ENCODE results near the gene PON3. TPM values are rescaled to one million over a fixed set of nuclear protein-coding genes. Genes with fewer than 3 reads are reported as not detected.

PON3 gene
- not detected in 2 replicates for total RNA-seq (2014; rRNA removed; shearing (Covaris generic); ENCODE audit: low replicate concordance)

DNA sequence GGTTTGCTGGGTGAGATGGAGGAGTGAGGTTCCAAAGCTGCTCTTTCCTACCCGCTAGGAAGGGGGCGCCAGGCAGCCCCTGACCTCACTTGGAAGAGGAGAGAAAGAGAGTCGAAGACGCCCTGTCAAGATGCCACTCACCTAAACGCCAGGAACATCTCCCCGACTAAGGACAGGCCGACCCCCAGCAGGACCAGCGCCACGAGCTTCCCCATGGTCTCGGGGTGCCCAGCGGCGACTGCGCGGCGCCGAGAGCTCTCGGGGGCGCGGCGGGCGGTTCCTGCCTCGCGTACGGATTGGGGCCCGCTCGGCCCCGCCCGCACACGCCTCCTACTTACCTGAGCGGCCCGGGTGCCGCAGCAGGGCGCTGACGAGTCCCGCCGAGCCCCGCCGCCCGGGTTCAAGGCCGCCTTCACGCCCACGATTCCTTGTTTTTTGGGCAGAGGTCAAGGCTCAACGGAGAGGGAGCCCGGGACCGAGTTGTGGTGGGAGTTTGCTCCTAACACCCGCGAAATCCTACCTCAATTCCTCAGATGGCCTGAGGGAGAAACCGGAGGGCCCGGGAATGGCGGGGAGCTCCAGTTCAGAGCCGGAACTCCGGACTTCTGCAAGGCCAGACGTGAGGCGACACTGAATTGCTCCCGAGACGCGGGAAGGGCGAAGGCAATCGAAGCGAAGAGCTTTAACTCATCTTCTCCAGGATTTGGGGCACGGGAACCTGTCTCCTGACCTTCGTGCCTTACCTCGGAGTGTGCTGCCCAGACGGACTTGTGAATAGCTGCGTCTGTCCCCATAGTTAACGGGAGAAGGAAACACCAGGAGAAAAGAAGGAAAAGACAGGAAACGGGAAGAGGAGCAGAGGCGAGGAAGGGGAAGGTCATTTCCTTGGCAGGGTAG lies at the start of gene PON3:
Gene PON3 (minus strand): TSS at position 240 of the 897 bp plus-strand sequence. CDS start 25 bp downstream, at position 215.
- DNase-seq (ENCODE audit: low read depth), result no peak

DNA sequence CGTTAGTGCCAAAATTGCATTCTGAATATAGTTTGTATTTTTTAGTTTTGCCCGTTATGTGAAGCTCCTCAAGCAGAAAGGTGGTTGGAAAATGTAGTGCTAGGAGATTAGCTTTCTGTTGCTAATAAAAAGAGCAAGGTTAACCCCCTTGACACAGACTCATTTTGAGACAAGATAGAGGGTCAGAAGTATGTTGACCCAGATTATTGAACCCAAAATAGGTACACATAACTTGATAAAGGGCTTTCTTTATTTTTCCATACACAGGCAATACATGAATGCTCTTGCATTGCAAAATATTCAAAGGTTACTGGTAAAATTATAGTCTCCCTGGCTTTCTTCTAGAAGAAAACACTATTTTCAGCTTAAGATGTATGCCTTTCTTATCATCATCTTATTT lies 48.6 kb upstream of the PON3 start:
- DNase-seq (ENCODE audit: low read depth), result no peak
- in situ Hi-C loops (cut with HindIII; ENCODE audit: low pct_unique_long_range_greater_than_20kb, low sequenced_read_pairs), result no loop called here

More for the DNA sequence above, at the start of gene PON3:
- in situ Hi-C loops (cut with HindIII; ENCODE audit: low pct_unique_long_range_greater_than_20kb, low sequenced_read_pairs), result no loop called here

DNA sequence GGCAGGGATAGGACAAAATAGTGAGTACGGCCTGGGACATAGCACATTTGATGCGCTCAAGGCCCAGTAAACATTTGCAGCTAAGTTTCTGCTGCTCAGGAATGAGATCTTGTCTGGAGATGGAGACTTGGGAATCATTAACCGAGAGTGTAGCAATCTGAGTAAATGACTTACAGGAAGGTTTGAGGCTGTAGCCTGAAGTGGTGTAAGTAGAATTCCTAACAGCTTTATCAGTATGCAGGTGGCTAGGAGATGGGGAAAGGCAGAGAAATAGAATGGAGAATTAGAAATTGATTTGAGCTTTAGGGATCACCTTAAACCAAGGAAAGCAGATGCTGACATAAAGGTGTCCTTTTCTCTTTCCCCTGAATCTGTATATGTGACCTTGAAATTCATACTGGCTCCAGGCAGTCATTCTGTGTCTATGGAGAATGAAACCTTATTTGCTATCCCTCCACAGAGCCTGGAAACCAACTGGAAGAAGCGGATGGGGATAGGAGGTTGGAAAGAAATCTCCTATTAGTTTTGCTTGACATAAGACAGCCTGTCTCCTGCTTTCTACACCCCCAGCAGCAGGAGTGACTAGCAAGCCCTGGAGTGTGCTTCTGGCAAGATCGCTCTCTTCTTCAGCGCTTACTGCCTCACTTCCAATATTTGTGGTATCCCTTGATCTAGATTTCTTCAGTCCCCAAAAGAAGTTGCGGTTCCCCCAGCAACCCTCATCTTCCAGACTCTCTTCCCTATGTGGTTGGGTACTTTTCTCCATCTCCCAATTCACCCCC lies 45.1 kb upstream of the PON3 start:
- DNase-seq (ENCODE audit: low read depth), result peak; percentile 71
- in situ Hi-C loops (cut with HindIII; ENCODE audit: low pct_unique_long_range_greater_than_20kb, low sequenced_read_pairs), result no loop called here

DNA sequence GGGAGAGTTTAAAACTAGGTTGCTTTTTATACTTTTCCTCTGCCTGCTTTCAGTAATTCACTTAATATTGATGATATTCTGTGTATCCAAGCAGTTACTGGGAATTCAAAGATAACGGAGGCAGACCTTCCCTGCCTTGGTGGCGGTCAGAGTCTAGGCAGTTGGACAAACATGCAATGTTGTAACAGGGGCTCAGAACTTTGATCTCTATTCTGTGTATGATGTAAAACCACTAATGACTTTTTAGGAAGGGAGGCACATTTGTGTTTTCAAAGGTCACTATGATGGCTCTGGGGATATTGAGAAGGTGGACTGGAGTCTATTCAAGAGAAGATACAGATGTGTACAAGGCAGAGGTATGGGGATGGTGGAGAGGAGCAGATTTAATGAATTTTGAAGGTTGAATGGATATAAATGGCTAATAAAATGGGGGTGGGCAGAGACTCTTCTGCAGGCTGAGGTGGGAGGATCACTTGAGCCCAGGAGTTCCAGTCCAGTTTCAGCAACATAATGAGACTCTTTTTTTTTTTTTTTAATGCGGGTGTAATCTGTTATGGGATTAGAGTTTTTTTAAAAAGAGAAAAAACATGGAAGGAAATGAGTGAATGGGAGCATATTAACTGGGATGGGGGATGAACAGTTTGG lies 44.3 kb upstream of the PON3 start:
- in situ Hi-C loops (cut with HindIII; ENCODE audit: low pct_unique_long_range_greater_than_20kb, low sequenced_read_pairs), result no loop called here

DNA sequence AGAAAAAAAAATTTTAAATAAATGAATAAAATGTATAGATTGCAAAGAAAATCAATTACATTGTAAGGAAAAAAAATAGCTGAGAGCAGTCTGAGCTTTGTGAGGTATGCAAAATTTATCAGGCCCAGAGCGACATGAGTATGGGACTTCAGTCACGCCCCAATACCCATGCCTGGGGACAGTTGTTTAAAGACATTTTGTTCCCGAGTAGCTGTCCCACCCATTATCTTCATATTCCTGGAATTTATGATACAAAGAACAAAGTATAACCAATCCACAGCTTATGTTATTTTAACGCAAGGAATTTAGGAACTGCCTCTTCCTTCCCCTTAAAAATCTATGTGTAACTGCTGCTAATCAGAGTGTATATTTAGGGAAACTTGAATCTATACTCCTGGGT lies 40.2 kb upstream of the PON3 start:
- no peak for DNase-seq (ENCODE audit: low read depth)
- in situ Hi-C loops (cut with HindIII; ENCODE audit: low pct_unique_long_range_greater_than_20kb, low sequenced_read_pairs), result no loop called here

More for the DNA sequence above, 44.3 kb upstream of the PON3 start:
- no peak for DNase-seq (ENCODE audit: low read depth)

DNA sequence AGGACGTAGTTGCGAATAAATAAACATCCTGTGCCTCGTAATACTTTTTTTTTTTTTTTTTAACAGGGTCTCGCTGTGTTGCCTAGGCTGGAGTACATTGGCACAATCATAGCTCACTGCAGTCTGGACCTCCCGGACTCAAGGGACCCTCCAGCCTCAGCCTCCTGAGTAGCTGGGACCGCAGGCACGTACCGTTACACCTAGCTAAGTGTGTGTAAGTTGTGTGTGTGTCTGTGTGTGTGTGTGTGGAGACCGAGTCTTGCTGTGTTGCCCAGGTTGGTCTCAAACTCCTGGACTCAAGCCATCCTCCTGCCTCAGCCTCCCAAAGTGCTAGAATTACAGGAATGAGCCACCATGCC lies 39.2 kb upstream of the PON3 start:
- in situ Hi-C loops (cut with HindIII; ENCODE audit: low pct_unique_long_range_greater_than_20kb, low sequenced_read_pairs), result no loop called here
- DNase-seq (ENCODE audit: low read depth), result no peak

DNA sequence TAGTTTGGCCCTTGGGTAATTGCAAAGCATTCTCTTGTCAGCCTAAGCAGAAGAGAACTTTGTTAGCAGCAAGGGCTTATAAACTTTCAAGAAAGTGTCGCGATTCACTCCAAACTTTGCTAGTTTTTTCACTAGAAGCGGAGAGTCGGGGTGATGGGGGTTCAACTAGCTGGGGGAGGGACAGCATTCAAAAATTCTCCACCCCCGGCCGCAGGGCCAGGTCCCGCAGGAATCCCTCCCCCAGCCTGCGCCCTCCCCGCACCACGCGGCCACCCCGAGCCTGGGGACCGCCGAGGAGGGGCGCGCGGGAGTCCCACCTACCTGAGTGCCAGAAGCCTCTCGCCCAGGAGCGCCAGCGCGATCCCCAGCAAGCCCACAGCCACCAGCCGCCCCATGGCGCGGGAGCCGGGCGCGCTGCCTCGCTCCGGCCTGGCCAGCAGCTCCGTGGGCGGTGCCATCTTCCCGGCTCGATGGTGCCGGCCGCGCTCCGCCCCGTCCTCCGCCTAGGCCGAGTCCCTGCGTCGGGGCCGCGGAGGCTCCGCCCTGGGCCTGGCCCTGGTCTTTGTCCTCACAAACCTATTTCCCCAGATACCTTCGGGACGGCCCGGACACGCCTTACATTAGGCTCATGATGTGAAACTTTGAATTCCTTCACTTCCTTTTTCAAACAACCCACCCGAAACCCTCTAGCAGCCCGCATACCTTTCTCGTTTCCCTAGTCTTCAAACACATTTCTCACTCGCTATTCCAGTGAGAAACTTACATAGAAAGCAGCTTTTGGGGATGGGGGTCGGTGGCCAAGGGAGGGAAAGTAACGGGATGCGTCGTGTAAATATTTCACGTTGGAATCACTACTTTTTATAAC lies 38.6 kb upstream of the PON3 start, which contains the start of gene PON2:
Gene PON2 (minus strand): TSS at position 472 of the 865 bp plus-strand sequence. CDS start 77 bp downstream, at position 395.
- DNase-seq (ENCODE audit: low read depth), result peak; percentile 86
- in situ Hi-C loops (cut with HindIII; ENCODE audit: low pct_unique_long_range_greater_than_20kb, low sequenced_read_pairs), result no loop called here

DNA sequence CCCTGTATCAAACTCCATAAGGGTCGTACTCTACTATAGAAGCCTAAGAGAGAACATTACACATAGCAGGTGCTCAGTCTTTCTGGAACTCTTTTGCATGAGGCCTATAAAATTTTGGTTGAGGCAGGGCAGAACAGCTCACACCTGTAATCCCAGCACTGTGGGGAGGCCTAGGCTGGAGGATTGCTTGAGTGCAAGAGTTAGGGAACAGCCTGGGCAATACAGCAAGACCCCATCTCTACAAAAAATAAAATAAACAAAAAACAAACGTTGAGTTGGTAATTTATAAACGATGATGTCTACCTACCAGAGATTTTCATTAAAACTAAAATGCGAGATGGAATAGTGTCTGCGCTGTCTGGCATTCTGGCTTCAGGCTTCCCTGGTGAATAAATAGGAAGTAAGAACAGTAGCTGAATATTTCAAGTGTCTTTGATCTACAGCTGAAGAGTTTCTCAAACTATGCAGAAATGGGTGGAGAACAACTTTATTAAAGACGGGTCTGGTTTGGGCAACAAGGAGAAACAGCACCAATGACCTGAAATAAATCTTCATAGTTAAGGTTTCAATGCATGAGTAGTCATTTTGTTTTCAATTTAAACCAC lies 37.9 kb upstream of the PON3 start:
- no peak for DNase-seq (ENCODE audit: low read depth)
- in situ Hi-C loops (cut with HindIII; ENCODE audit: low pct_unique_long_range_greater_than_20kb, low sequenced_read_pairs), result no loop called here

DNA sequence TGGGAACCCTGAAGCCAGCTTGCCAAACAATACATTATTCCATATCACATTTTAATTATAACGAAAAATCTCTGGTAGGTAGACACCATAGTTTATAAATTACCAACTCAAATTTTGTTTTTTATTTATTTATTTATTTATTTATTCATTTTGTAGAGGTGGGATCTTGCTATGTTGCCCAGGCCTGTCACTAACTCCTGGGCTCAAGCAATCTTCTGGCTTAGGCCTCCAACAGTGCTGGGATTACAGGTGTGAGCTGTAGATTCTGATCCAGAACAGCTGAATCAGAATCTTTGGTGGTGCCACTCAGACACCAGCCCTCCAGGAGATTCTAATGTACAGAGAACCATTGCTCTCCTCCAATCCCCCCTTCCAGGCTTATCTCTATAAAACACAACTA lies 37.0 kb upstream of the PON3 start:
- no peak for DNase-seq (ENCODE audit: low read depth)
- in situ Hi-C loops (cut with HindIII; ENCODE audit: low pct_unique_long_range_greater_than_20kb, low sequenced_read_pairs), result no loop called here

DNA sequence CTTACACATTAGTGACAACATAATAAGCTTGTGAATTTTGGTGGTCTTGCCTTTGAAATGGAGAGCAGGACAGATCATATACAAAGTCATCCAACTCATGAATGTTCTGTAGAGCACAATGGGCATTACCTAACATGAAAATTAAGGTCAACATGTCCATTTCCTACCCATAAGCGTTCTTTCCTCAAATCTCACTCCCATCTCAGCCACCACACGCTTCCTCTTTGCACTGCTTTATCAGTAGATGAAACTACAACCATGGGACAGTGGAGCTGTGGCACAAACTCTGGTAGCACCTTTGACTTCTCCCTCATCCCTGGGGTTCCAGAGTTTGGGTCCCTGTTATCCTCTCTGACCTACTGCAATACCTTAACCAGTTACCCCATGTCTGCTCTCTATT lies 36.4 kb upstream of the PON3 start:
- in situ Hi-C loops (cut with HindIII; ENCODE audit: low pct_unique_long_range_greater_than_20kb, low sequenced_read_pairs), result no loop called here
- DNase-seq (ENCODE audit: low read depth), result no peak

DNA sequence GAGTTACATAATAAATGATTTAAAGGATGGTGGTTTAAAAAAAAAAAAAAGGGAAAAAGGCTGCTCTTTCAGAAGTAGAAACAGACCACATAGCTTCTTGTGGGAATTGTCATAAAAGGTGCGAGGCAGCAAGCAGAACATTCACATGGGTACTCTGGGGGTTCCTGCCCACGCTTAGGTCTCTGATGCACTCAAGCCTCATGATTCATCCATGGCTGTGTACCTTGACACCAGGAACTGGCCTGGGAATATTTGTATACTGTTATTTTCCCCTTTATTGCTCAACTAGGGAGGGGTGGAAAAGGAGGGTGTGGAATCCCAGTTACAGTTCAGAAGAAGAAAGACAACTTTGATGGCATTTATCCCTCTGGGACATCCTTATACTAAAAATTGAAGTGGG lies 34.7 kb upstream of the PON3 start:
- peak; percentile 76 for DNase-seq (ENCODE audit: low read depth)
- in situ Hi-C loops (cut with HindIII; ENCODE audit: low pct_unique_long_range_greater_than_20kb, low sequenced_read_pairs), result no loop called here

DNA sequence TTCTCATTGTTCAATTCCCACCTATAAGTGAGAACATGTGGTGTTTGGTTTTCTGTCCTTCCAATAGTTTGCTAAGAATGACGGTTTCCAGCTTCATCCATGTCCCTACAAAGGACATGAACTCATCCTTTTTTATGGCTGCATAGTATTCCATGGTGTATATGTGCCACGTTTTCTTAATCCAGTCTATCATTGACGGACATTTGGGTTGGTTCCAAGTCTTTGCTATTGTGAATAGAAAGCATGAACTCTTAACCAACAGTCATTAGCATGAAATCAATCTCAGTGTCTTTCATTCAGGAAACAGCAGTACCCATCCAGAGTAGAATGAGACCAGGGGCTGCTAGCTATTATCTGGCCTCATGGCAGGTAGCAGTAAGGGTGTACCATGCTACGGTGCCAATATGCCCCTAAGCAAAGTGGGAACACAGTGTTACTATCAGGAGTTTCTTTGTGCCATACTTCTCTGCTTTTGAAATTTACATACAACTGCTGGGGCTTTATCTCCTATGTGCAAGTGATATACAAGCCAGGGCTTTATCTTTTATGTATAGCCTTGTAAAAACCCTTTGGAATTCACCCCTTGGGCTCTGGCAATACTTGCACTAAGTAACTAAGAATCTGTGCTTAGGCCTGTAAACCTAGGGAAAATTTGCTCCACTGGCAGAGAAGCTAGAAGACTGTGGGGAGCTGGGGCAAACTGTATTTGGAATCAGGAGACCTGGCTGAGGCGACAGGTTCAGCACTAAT lies 33.2 kb upstream of the PON3 start:
- DNase-seq (ENCODE audit: low read depth), result no peak
- in situ Hi-C loops (cut with HindIII; ENCODE audit: low pct_unique_long_range_greater_than_20kb, low sequenced_read_pairs), result no loop called here

DNA sequence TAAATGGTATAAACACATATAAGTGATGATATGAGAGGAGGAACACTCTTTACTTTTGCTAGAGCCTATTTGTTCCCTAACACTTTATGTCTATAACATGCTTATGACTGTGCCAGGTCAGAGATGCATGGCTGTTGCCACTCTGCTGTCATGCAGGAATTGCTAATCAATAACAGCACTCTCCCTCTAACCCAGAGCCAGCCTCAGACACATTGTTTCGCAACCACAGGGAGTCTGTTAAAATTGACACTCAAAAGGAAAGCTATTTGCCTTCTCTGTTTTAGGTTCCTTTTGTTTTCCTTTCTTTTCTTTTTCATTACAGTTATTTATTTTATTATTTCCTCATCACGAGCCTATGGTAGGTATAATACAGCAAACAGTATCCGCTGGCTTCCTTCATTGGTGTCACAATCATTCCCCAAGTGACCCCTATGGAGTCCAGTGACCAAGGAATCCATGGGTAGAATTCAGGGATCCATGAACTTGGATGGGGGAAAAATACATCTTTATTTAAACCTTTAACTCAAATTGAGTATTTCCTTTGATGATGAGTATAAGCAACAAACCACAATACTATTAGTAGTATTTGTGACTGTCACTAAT lies 31.8 kb upstream of the PON3 start:
- no peak for DNase-seq (ENCODE audit: low read depth)
- in situ Hi-C loops (cut with HindIII; ENCODE audit: low pct_unique_long_range_greater_than_20kb, low sequenced_read_pairs), result no loop called here

DNA sequence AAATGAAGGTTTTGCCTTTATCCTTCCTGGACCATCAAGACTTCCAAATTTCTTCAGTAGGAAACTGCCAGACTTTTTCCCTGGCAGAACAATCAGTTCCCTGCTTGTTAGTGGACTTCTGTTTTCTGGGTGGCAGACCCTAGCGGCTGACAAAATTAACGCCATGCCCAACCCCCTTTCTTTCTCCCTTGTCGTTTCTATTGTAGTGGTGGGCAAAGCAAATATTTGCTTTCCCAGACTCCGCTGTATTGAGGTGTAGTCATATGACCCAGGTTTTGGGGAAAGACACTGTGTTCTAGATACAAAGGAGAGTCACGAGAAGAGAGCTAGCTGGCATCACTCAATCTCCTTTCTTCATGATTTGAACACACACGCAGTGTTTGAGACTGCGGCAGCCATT lies 31.0 kb upstream of the PON3 start:
- DNase-seq (ENCODE audit: low read depth), result no peak
- in situ Hi-C loops (cut with HindIII; ENCODE audit: low pct_unique_long_range_greater_than_20kb, low sequenced_read_pairs), result no loop called here

DNA sequence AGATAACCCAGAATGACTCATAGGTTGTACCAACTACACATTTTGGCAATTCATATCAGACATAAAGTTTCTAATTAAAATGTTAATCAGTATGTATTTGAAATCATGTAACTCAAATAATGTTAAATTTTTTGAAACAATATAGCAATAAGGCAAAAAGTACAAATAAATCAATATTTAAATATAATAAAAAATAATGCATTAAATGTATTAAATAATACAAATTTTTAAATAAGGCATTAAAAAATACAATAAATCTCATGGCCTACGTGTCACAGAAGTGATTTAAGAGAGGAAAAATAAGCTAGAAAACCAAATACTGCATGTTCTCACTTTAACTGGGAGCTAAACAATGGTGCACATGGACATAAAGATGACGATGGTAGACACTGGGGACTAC lies 29.5 kb upstream of the PON3 start:
- in situ Hi-C loops (cut with HindIII; ENCODE audit: low pct_unique_long_range_greater_than_20kb, low sequenced_read_pairs), result no loop called here

DNA sequence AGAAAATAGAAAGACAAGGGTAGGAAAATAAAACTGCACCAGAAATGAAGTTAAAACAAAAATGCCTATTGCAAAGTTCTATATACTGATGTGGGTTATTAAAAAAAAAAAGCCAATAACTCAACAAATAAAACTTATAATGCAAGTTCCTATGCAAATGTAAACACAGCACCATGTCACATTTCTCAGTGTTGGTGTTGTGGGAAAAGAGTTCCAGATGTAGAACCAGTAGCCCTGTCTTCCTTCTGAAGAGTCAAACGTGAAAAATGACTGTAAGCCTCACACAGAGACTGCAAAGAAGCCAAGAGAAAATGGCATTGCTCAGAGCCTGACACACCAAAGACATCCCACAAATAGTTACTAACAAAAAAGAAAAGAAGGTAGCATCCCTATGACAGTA lies 28.5 kb upstream of the PON3 start:
- no peak for DNase-seq (ENCODE audit: low read depth)
- in situ Hi-C loops (cut with HindIII; ENCODE audit: low pct_unique_long_range_greater_than_20kb, low sequenced_read_pairs), result no loop called here

More for the DNA sequence above, 29.5 kb upstream of the PON3 start:
- no peak for DNase-seq (ENCODE audit: low read depth)

Data from Caki2 (cell line).